Chondrocyte (in vitro differentiated cells): ENCODE data around the gene DIAPH2. TPM values are rescaled to one million over a fixed set of nuclear protein-coding genes. Genes with fewer than 3 reads are reported as not detected.
A peak's percentile ranks its signal among the peaks of the same experiment; 100 is the strongest.

Experiments
- DNase-seq: peaks from one replicate; pipeline ENCODE4 v3.0.0; 2021; ENCODE audit warnings: mixed read lengths, low spot score
- H3K27ac Mint-ChIP-seq: one replicate; pipeline ENCODE4 v1.8.0; 2021; ENCODE audit warnings: mild to moderate bottlenecking, moderate library complexity, mixed read lengths; ENCODE audit not compliant: unreplicated experiment
- H3K27me3 Mint-ChIP-seq: 2 replicates; pipeline ENCODE4 v1.8.0; 2021; ENCODE audit warnings: low read depth, mixed read lengths
- H3K36me3 Mint-ChIP-seq: 2 replicates; pipeline ENCODE4 v1.8.0; 2021; ENCODE audit warnings: low read depth, mixed read lengths
- H3K4me1 Mint-ChIP-seq: 2 replicates; pipeline ENCODE4 v1.8.0; 2021; ENCODE audit warnings: low read depth, mild to moderate bottlenecking, mixed read lengths
- H3K4me3 Mint-ChIP-seq: one replicate; pipeline ENCODE4 v1.8.0; 2021; ENCODE audit warnings: mild to moderate bottlenecking, moderate library complexity, mixed read lengths; ENCODE audit not compliant: unreplicated experiment
- H3K9me3 Mint-ChIP-seq: 2 replicates; pipeline ENCODE4 v1.8.0; 2021; ENCODE audit warnings: low read depth, mixed read lengths
- CTCF ChIP-seq: fragments of 200-600 bp; sonication (generic); IDR thresholded peaks from 2 replicates; pipeline ENCODE4 v1.5.0; 2021; ENCODE audit warnings: antibody characterized with exemption, mild to moderate bottlenecking, moderate library complexity
- total RNA-seq: library from RNA; stranded (reverse); gene quantifications from 3 replicates; pipeline ENCODE4 v1.2.1, GENCODE V29; 2021

The DIAPH2 gene
- total RNA-seq, 1 donor from 2014 or later = 14.5 TPM

GRCh38 chrX:97416461-97416860 is 731.8 kb downstream of the DIAPH2 start:
- Mint-ChIP-seq H3K27ac (no peak overlapping the region), H3K4me3 (no peak overlapping the region), H3K27me3 (no peaks in the 10 kb centered on the region), H3K36me3 (peaks cover 4% of the 10 kb centered on the region), H3K4me1 (no peaks in the 10 kb centered on the region), H3K9me3 (peaks cover 16% of the 10 kb centered on the region)
- no peak for TF ChIP-seq CTCF
- DNase-seq = no peak

GRCh38 chrX:97429101-97429500 is 744.5 kb downstream of the DIAPH2 start:
- Mint-ChIP-seq H3K4me1 (no peaks in the 10 kb centered on the region), H3K36me3 (no peaks in the 10 kb centered on the region), H3K9me3 (no peaks in the 10 kb centered on the region), H3K27ac (no peak overlapping the region), H3K27me3 (no peaks in the 10 kb centered on the region), H3K4me3 (no peak overlapping the region)
- no peak for TF ChIP-seq CTCF
- DNase-seq = no peak

- Mint-ChIP-seq H3K36me3 (no peaks in the 10 kb centered on the region), H3K27ac (no peak overlapping the region)
Observed at GRCh38 chrX:97431281-97431680, 746.6 kb downstream of the DIAPH2 start.

DNA sequence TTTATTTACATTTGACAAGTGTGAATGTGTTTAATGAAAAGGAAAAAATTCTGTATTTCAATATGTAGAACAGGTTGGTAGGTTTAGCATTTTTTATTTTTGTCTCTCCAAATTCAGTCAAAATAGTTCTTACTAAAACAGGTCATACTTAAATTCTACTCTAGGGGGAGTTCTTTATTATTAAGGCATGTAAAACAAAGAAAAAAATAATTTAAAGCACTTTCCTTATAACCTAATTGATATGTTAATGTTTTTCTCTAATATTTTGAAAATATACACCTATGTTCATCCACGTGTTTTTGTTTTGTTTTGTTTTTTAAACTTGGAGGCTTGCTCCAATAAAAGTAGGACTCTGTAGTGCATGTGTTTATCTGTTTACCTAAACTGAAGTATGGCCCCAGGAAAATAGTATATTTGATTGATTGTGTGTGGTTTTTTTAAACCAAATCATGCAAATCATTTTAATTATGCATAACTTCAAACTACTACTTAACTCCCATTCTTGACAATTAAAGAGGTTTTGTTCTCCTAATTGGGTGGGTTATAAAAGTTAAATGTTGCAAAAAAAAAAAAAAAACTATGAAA is 761.7 kb downstream of the DIAPH2 start:
- Mint-ChIP-seq H3K4me3 (no peak overlapping the region), H3K27me3 (no peaks in the 10 kb centered on the region), H3K36me3 (no peaks in the 10 kb centered on the region), H3K4me1 (no peaks in the 10 kb centered on the region), H3K9me3 (no peaks in the 10 kb centered on the region), H3K27ac (no peak overlapping the region)
- TF ChIP-seq CTCF = peak; percentile 81
- DNase-seq = no peak

More at GRCh38 chrX:97431281-97431680, 746.6 kb downstream of the DIAPH2 start:
- no peak overlapping the region for H3K4me3 Mint-ChIP-seq
- no peaks in the 10 kb centered on the region for H3K27me3 Mint-ChIP-seq
- no peaks in the 10 kb centered on the region for H3K4me1 Mint-ChIP-seq
- DNase-seq = no peak
- no peak for TF ChIP-seq CTCF
- H3K9me3 Mint-ChIP-seq = no peaks in the 10 kb centered on the region

DNA sequence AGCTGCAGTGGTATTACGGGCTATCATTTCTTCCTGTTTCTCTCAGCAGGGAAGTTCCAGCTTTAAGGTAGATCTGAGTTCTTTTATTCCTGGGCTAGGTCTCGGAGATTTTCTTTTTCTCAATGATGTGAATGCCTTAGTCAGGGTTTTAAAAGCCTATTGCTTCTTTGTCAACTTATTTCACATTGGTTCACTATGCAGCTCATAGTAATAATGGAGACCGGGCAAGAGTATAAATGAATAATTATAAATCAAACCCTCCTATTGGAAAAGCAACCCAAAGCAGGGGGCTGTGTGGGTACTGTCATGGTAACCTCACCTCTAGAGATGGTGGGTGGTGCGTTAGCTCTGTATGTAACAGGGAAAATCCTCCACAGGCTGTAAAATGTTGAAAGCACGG is 762.7 kb downstream of the DIAPH2 start:
- no peak for TF ChIP-seq CTCF
- no peak for DNase-seq
- peaks cover 4% of the 10 kb centered on the region for H3K4me1 Mint-ChIP-seq
- H3K36me3 Mint-ChIP-seq = no peaks in the 10 kb centered on the region
- H3K27me3 Mint-ChIP-seq = no peaks in the 10 kb centered on the region
- H3K9me3 Mint-ChIP-seq = no peaks in the 10 kb centered on the region
- H3K27ac Mint-ChIP-seq = no peak overlapping the region
- H3K4me3 Mint-ChIP-seq = no peak overlapping the region
